IMR-90 (cell line): Measurements from ENCODE around the gene ATP2B2. TPM values are rescaled to one million over a fixed set of nuclear protein-coding genes. Genes with fewer than 3 reads are reported as not detected.

Experiments
- ATAC-seq: fragments of 200-7000 bp; cut with Tn5 transposase; 2 replicates; pipeline ENCODE4 v1.9.1; 2020; ENCODE audit warnings: low read depth, mild to moderate bottlenecking, moderate library complexity
- BruUV-seq: library from RNA; stranded (reverse); fragments of 400-500 nt; replicated peaks from 2 replicates; lab custom pipeline; 2021; lab: Mats Ljungman, UMichigan
- CTCF ChIA-PET: fragments of 300-600 bp; formaldehyde crosslinking; extraction: SDS; loops from one replicate; lab custom pipeline; 2021; ENCODE audit warnings: antibody characterized with exemption; lab: Yijun Ruan, JAX
- POLR2A ChIA-PET: fragments of 300-600 bp; sonication (Branson Sonifier 250); formaldehyde crosslinking; loops from one replicate; lab custom pipeline; 2022; ENCODE audit warnings: antibody characterized with exemption; ENCODE audit not compliant: unreplicated experiment; lab: Charles Lee
- DNase-seq: peaks from one replicate; pipeline ENCODE4 v3.0.0; 2013
- H2AFZ ChIP-seq: replicated peaks from 2 replicates; pipeline ENCODE3; 2013; ENCODE audit warnings: low read length, mild to moderate bottlenecking; ENCODE audit not compliant: poor library complexity
- H2AK5ac ChIP-seq: 2 replicates; pipeline ENCODE4 v1.6.1; 2013; ENCODE audit warnings: low read depth, low read length, inconsistent platforms
- H2AK9ac ChIP-seq: replicated peaks from 2 replicates; pipeline ENCODE3; 2013; ENCODE audit warnings: mild to moderate bottlenecking, low read depth, low read length, moderate library complexity; ENCODE audit not compliant: poor library complexity
- H2BK120ac ChIP-seq: 2 replicates; pipeline ENCODE4 v1.6.1; 2013; ENCODE audit warnings: low read depth, low read length, inconsistent platforms
- H2BK15ac ChIP-seq: 3 replicates; pipeline ENCODE4 v1.6.1; 2013; ENCODE audit warnings: low read depth, low read length, inconsistent platforms
- H2BK20ac ChIP-seq: 2 replicates; pipeline ENCODE4 v1.6.1; 2013; ENCODE audit warnings: low read depth, mild to moderate bottlenecking, inconsistent platforms, low read length, moderate library complexity
- H2BK5ac ChIP-seq: 2 replicates; pipeline ENCODE4 v1.6.1; 2013; ENCODE audit warnings: mild to moderate bottlenecking, low read depth, low read length, inconsistent platforms; ENCODE audit not compliant: poor library complexity, severe bottlenecking
- H3K14ac ChIP-seq: replicated peaks from 2 replicates; pipeline ENCODE4 v1.6.1; 2013; ENCODE audit warnings: low read depth, low read length, inconsistent platforms
- H3K18ac ChIP-seq: 2 replicates; pipeline ENCODE4 v1.6.1; 2013; ENCODE audit warnings: low read depth, low read length, control low read depth
- H3K23ac ChIP-seq: 2 replicates; pipeline ENCODE4 v1.6.1; 2013; ENCODE audit warnings: low read depth, low read length, inconsistent platforms
- H3K27ac ChIP-seq: 2 replicates; pipeline ENCODE4 v1.5.1; 2013; ENCODE audit warnings: mild to moderate bottlenecking, control low read depth, low read length; ENCODE audit not compliant: insufficient read depth
- H3K27me3 ChIP-seq: 2 replicates; pipeline ENCODE4 v1.6.1; 2013; ENCODE audit warnings: low read length; ENCODE audit not compliant: control insufficient read depth, insufficient read depth
- H3K36me3 ChIP-seq: 2 replicates; pipeline ENCODE4 v1.6.1; 2013; ENCODE audit warnings: low read length, mixed read lengths; ENCODE audit not compliant: control insufficient read depth, insufficient read depth
- H3K4ac ChIP-seq: 2 replicates; pipeline ENCODE4 v1.6.1; 2013; ENCODE audit warnings: low read depth, low read length, inconsistent platforms
- H3K4me1 ChIP-seq: 2 replicates; pipeline ENCODE4 v1.6.1; 2013; ENCODE audit warnings: low read length, mixed read lengths; ENCODE audit not compliant: control insufficient read depth, insufficient read depth
- H3K4me2 ChIP-seq: 2 replicates; pipeline ENCODE4 v1.6.1; 2013; ENCODE audit warnings: low read depth, mild to moderate bottlenecking, control low read depth, low read length, moderate library complexity
- H3K4me3 ChIP-seq: 2 replicates; pipeline ENCODE4 v1.5.1; 2013; ENCODE audit warnings: low read depth, mild to moderate bottlenecking, control low read depth, low read length, moderate library complexity; ENCODE audit not compliant: insufficient read depth
- H3K56ac ChIP-seq: 2 replicates; pipeline ENCODE4 v1.6.1; 2013; ENCODE audit warnings: low read length, inconsistent platforms; ENCODE audit not compliant: insufficient read depth; ENCODE audit errors: extremely low read depth
- H3K79me1 ChIP-seq, 2 experiments: 2 replicates each; pipeline ENCODE4 v1.6.1; 2013; ENCODE audit warnings: low read length in 2 of 2, inconsistent platforms in 1 of 2, low read depth in 1 of 2
- H3K9ac ChIP-seq: 2 replicates; pipeline ENCODE4 v1.6.1; 2013; ENCODE audit warnings: low read depth, low read length, control low read depth
- H3K9me1 ChIP-seq: 2 replicates; pipeline ENCODE4 v1.6.1; 2013; ENCODE audit warnings: low read length, inconsistent platforms; ENCODE audit not compliant: insufficient read depth
- H3K9me3 ChIP-seq: 2 replicates; pipeline ENCODE4 v1.6.1; 2013; ENCODE audit warnings: low read length; ENCODE audit not compliant: control insufficient read depth, insufficient read depth
- H4K20me1 ChIP-seq: 2 replicates; pipeline ENCODE4 v1.6.1; 2013; ENCODE audit warnings: low read length, inconsistent platforms; ENCODE audit not compliant: insufficient read depth
- H4K5ac ChIP-seq: 2 replicates; pipeline ENCODE4 v1.6.1; 2013; ENCODE audit warnings: mild to moderate bottlenecking, low read depth, low read length, control low read depth
- H4K8ac ChIP-seq, 2 experiments: 2 replicates each; pipeline ENCODE4 v1.6.1; 2013; ENCODE audit warnings: low read depth in 2 of 2, low read length in 2 of 2, control low read depth in 1 of 2, inconsistent platforms in 1 of 2
- H4K91ac ChIP-seq: 2 replicates; pipeline ENCODE4 v1.6.1; 2013; ENCODE audit warnings: low read depth, low read length, inconsistent platforms; ENCODE audit not compliant: insufficient read depth
- BHLHE40 ChIP-seq: fragments of 150-350 bp; IDR thresholded peaks from 2 replicates; pipeline ENCODE4 v1.6.1; 2016; ENCODE audit warnings: mild to moderate bottlenecking, low read depth, low read length
- CHD1 ChIP-seq: IDR thresholded peaks from 2 replicates; pipeline ENCODE4 v1.6.1; 2012; ENCODE audit warnings: low read depth, low read length, improper control_type of control experiment
- FOS ChIP-seq: fragments of 150-350 bp; IDR thresholded peaks from 2 replicates; pipeline ENCODE4 v1.6.1; 2016; ENCODE audit warnings: low read depth, low read length
- MAFK ChIP-seq: IDR thresholded peaks from 2 replicates; pipeline ENCODE4 v1.6.1; 2012; ENCODE audit warnings: low read depth, low read length, improper control_type of control experiment
- MAZ ChIP-seq: IDR thresholded peaks from 2 replicates; pipeline ENCODE4 v1.6.1; 2012; ENCODE audit warnings: low read depth, mild to moderate bottlenecking, low read length, improper control_type of control experiment, moderate library complexity, borderline replicate concordance
- MXI1 ChIP-seq: IDR thresholded peaks from 2 replicates; pipeline ENCODE4 v1.6.1; 2012; ENCODE audit warnings: low read depth, mild to moderate bottlenecking, low read length, moderate library complexity, borderline replicate concordance
- NFE2L2 ChIP-seq: fragments of 150-350 bp; IDR thresholded peaks from 2 replicates; pipeline ENCODE4 v1.6.1; 2016; ENCODE audit warnings: low read depth, mild to moderate bottlenecking, low read length
- POLR2A ChIP-seq: IDR thresholded peaks from 2 replicates; pipeline ENCODE4 v1.6.1; 2012; ENCODE audit warnings: mild to moderate bottlenecking, low read depth, low read length
- RAD21 ChIP-seq: IDR thresholded peaks from 2 replicates; pipeline ENCODE4 v1.6.1; 2012; ENCODE audit warnings: low read length, improper control_type of control experiment
- RCOR1 ChIP-seq: IDR thresholded peaks from 2 replicates; pipeline ENCODE4 v1.6.1; 2012; ENCODE audit warnings: mild to moderate bottlenecking, low read length, improper control_type of control experiment; ENCODE audit not compliant: insufficient replicate concordance
- RFX5 ChIP-seq: IDR thresholded peaks from 2 replicates; pipeline ENCODE4 v1.8.0; 2012; ENCODE audit warnings: low read depth, mild to moderate bottlenecking, low read length, moderate library complexity
- SMC3 ChIP-seq: fragments of 150-350 bp; IDR thresholded peaks from 2 replicates; pipeline ENCODE4 v1.6.1; 2016; ENCODE audit warnings: low read depth, mild to moderate bottlenecking, antibody characterized with exemption, low read length, moderate library complexity
- WGBS, 2 experiments: methylation state at CpG; one replicate each; pipeline versions ENCODE4 v1.1.5 to v1.1.7; 2013; ENCODE audit warnings: missing lambda C conversion rate in 2 of 2; ENCODE audit not compliant: insufficient read length in 1 of 2; ENCODE audit errors: extremely low coverage in 2 of 2; 5-methylcytosine and 5-hydroxymethylcytosine counted together
- dilution Hi-C: fragments of 300-500 bp; cut with HindIII; formaldehyde crosslinking; loops from one replicate; pipeline ENCODE4 v1.14.3; 2018; ENCODE audit warnings: low sequenced_read_pairs; ENCODE audit not compliant: unreplicated experiment
- in situ Hi-C: fragments of 300-500 bp; cut with MboI; formaldehyde crosslinking; loops from 3 replicates; pipeline ENCODE4 v1.14.3; 2019; ENCODE audit warnings: low sequenced_read_pairs, inconsistent platforms, mixed read lengths
- intact Hi-C: fragments of 100-400 bp; cut with micrococcal nuclease; formaldehyde crosslinking; loops from 2 replicates; pipeline ENCODE4 v1.10.0; 2022
- polyA plus RNA-seq, 3 experiments: library from polyadenylated mRNA; depleted of rRNA; stranded (reverse); fragments of >200 nt; gene quantifications; 2 replicates each; pipeline ENCODE4 v1.2.3, GENCODE V29; 2012; ENCODE audit warnings: low replicate concordance in 1 of 3
- total RNA-seq: library from RNA; depleted of rRNA; stranded (reverse); fragments of >200 nt; gene quantifications from 2 replicates; pipeline ENCODE4 v1.2.3, GENCODE V29; 2012
- TF ChIP-seq, protein P1 (sequence below): fragments of 150-350 bp; IDR thresholded peaks from 2 replicates; pipeline ENCODE4 v1.6.1; 2017; ENCODE audit warnings: mild to moderate bottlenecking, antibody characterized with exemption, low read length, low read depth
- TF ChIP-seq, protein P2 (sequence below): conservative IDR thresholded peaks from 2 replicates; pipeline ENCODE4 v1.5.1; 2012; ENCODE audit warnings: mild to moderate bottlenecking, low read depth, low read length, improper control_type of control experiment
- TF ChIP-seq, protein P3 (sequence below): fragments of 150-350 bp; IDR thresholded peaks from 2 replicates; pipeline ENCODE4 v1.6.1; 2016; ENCODE audit warnings: low read depth, mild to moderate bottlenecking, low read length, moderate library complexity, borderline replicate concordance

The ATP2B2 gene
- total and polyA plus RNA-seq, 2 of the 4 experiments (the other 2 are of a cell fraction): under 0.01 to 0.02 TPM

DNA sequence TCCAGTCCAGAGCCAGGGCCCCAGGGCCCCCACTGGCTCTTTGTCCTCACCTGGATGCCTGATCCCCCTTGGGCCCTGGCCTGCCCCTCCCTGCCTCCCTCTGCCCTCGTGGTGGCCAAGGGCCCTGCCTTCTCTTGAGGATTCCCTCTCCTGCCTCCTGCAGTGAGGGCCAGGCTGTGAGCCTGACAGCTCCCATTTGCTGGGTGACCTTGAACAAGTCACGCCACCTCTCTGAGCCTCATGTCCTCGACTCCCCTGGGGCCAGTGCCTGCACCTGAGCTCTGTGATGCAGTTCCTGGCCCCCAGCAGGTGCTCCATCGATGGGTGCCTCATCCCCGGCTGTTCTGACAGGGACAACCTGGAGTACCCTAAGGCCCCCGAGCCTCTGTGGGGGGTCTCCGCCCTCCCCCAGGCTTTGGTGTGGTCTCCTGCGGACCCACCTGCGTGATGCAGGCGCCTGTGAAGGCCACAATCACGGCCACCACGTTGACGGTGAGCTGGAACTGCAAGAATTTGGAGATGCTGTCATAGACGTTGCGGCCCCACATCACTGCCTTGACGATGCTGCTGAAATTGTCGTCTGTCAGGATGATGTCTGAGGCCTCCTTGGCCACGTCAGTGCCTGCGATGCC lies 160.3 kb downstream of the ATP2B2 start:
- no peak overlapping the region for H3K9ac ChIP-seq
- H3K9me1 ChIP-seq: no peaks in the 10 kb centered on the region
- H4K20me1 ChIP-seq: peaks cover 6% of the 10 kb centered on the region; the same call in 1 of the 2 replicates
- H2BK120ac ChIP-seq: no peak overlapping the region
- H3K36me3 ChIP-seq: no peaks in the 10 kb centered on the region
- no peak overlapping the region for H2BK20ac ChIP-seq
- no peak overlapping the region for H3K4ac ChIP-seq
- no TSS peak for BruUV-seq
- DNase-seq: no peak
- no peak overlapping the region for H3K56ac ChIP-seq
- H3K18ac ChIP-seq: no peak overlapping the region
- no peak overlapping the region for H3K4me2 ChIP-seq
- ChIA-PET POLR2A (no interaction called here), CTCF (interaction anchor here (1.2 to 1.8 kb wide), 5 partner anchors 8 to 390 kb away, joined by 3 to 5 read pairs (median 3); no protein-coding TSS in a partner anchor)
- H4K5ac ChIP-seq: no peak overlapping the region
- dilution Hi-C loops (no loop called here), intact Hi-C loops (loop anchor here (1.0 kb wide), 1 partner anchor 394 kb away; no protein-coding TSS in a partner anchor), in situ Hi-C loops (loop anchor here (5.0 kb wide), 1 partner anchor 392 kb away; no protein-coding TSS in a partner anchor)
- H2BK5ac ChIP-seq: no peak overlapping the region
- peaks cover 14% of the 10 kb centered on the region; the same call in 1 of the 2 replicates for H3K27me3 ChIP-seq
- 70% methylated on average over 12 of the region's 19 CpGs; no CpG with 5 or more reads in 1 of the 2 experiments for WGBS, 2 experiments
- H2AK9ac ChIP-seq: no peak overlapping the region
- H3K4me3 ChIP-seq: no peak overlapping the region
- no peaks in the 10 kb centered on the region for H3K4me1 ChIP-seq
- H3K23ac ChIP-seq: no peak overlapping the region
- ATAC-seq: no peak
- no peaks in the 10 kb centered on the region for H3K79me1 ChIP-seq
- no peak overlapping the region for H4K91ac ChIP-seq
- no peak overlapping the region for H2AFZ ChIP-seq
- H3K14ac ChIP-seq: no peak overlapping the region
- no peak overlapping the region for H3K27ac ChIP-seq
- H2BK15ac ChIP-seq: no peak overlapping the region
- no peaks in the 10 kb centered on the region for H3K9me3 ChIP-seq
- no peak overlapping the region for H4K8ac ChIP-seq
- H2AK5ac ChIP-seq: no peak overlapping the region; the same call in 1 of the 2 replicates
- no peak for TF ChIP-seq NFE2L2
- TF ChIP-seq, protein P1, sequence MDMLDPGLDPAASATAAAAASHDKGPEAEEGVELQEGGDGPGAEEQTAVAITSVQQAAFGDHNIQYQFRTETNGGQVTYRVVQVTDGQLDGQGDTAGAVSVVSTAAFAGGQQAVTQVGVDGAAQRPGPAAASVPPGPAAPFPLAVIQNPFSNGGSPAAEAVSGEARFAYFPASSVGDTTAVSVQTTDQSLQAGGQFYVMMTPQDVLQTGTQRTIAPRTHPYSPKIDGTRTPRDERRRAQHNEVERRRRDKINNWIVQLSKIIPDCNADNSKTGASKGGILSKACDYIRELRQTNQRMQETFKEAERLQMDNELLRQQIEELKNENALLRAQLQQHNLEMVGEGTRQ: no peak
- TF ChIP-seq, protein P2, sequence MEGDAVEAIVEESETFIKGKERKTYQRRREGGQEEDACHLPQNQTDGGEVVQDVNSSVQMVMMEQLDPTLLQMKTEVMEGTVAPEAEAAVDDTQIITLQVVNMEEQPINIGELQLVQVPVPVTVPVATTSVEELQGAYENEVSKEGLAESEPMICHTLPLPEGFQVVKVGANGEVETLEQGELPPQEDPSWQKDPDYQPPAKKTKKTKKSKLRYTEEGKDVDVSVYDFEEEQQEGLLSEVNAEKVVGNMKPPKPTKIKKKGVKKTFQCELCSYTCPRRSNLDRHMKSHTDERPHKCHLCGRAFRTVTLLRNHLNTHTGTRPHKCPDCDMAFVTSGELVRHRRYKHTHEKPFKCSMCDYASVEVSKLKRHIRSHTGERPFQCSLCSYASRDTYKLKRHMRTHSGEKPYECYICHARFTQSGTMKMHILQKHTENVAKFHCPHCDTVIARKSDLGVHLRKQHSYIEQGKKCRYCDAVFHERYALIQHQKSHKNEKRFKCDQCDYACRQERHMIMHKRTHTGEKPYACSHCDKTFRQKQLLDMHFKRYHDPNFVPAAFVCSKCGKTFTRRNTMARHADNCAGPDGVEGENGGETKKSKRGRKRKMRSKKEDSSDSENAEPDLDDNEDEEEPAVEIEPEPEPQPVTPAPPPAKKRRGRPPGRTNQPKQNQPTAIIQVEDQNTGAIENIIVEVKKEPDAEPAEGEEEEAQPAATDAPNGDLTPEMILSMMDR: no peak
- TF ChIP-seq, protein P3, sequence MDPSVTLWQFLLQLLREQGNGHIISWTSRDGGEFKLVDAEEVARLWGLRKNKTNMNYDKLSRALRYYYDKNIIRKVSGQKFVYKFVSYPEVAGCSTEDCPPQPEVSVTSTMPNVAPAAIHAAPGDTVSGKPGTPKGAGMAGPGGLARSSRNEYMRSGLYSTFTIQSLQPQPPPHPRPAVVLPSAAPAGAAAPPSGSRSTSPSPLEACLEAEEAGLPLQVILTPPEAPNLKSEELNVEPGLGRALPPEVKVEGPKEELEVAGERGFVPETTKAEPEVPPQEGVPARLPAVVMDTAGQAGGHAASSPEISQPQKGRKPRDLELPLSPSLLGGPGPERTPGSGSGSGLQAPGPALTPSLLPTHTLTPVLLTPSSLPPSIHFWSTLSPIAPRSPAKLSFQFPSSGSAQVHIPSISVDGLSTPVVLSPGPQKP: no peak
- no peak for TF ChIP-seq MXI1
- TF ChIP-seq CHD1: no peak
- no peak for TF ChIP-seq RCOR1
- no peak for TF ChIP-seq MAZ
- no peak for TF ChIP-seq BHLHE40
- no peak for TF ChIP-seq MAFK
- no peak for TF ChIP-seq RFX5
- no peak for TF ChIP-seq RAD21
- no peak for TF ChIP-seq POLR2A
- no peak for TF ChIP-seq SMC3
- TF ChIP-seq FOS: no peak
